RWPE2 (cell line): ENCODE measurements around the gene ERCC4.

Experiments used
- ATAC-seq: fragments of 200-7000 bp; cut with Tn5 transposase; 3 replicates; pipeline ENCODE4 v1.9.1; 2021; ENCODE audit warnings: low read depth
- DNase-seq: peaks from one replicate; pipeline ENCODE4 v3.0.0-alpha.2; 2020; ENCODE audit warnings: low spot score
- H3K27ac ChIP-seq: fragments of 450-650 bp; 2 replicates; pipeline ENCODE4 v1.5.1; 2017; ENCODE audit warnings: mild to moderate bottlenecking; ENCODE audit not compliant: poor library complexity, severe bottlenecking
- H3K27me3 ChIP-seq: fragments of 250-450 bp; sonication (Bioruptor Pico); 2 replicates; pipeline ENCODE4 v1.5.1; 2021; ENCODE audit warnings: mild to moderate bottlenecking, moderate library complexity; ENCODE audit not compliant: insufficient read depth, poor library complexity, severe bottlenecking
- H3K36me3 ChIP-seq: fragments of 250-450 bp; sonication (Bioruptor Pico); 2 replicates; pipeline ENCODE4 v1.5.1; 2020; ENCODE audit warnings: low read depth, mild to moderate bottlenecking, moderate library complexity
- H3K4me1 ChIP-seq: fragments of 250-450 bp; sonication (Bioruptor Pico); 2 replicates; pipeline ENCODE4 v1.5.1; 2021; ENCODE audit warnings: mild to moderate bottlenecking, moderate library complexity; ENCODE audit not compliant: insufficient read depth, poor library complexity, severe bottlenecking
- H3K4me3 ChIP-seq: fragments of 250-450 bp; sonication (Bioruptor Pico); 2 replicates; pipeline ENCODE4 v1.5.1; 2021; ENCODE audit warnings: mild to moderate bottlenecking, moderate library complexity; ENCODE audit not compliant: severe bottlenecking
- H3K9me3 ChIP-seq: fragments of 250-450 bp; sonication (Bioruptor Pico); 2 replicates; pipeline ENCODE4 v1.5.1; 2021; ENCODE audit warnings: mild to moderate bottlenecking, moderate library complexity; ENCODE audit not compliant: severe bottlenecking
- TF ChIP-seq, protein P1 (sequence below): fragments of 450-650 bp; IDR thresholded peaks from one replicate; pipeline ENCODE4 v1.5.1; 2017; ENCODE audit warnings: mild to moderate bottlenecking, moderate library complexity; ENCODE audit not compliant: poor library complexity, severe bottlenecking

ERCC4 gene

DNA sequence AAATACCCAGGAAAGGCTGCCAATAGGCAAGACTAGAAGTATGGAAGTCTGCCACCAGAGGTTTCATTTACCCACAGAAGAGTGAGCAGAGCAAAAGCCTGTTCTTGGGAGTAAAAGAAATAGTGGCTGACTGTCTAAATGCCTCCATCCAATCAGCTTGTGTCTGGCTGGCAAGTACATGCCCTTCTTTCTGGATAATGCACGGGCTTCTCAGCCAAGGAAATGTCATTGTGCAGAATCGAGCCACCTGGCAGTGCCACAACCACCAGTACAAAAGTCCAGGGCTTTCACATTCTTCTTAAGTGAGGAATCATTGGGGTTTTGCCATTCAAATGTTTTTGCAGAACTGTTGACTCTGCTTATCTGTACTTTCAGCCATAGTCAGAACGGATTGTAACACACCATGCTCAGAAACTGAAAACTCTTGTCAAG, 10.1 kb upstream of the ERCC4 start:
- Histone ChIP-seq H3K4me1 (no peaks in the 10 kb centered on the region), H3K27ac (no peak overlapping the region), H3K27me3 (peaks cover 9% of the 10 kb centered on the region), H3K36me3 (no peaks in the 10 kb centered on the region), H3K9me3 (peaks cover 2% of the 10 kb centered on the region), H3K4me3 (no peak overlapping the region)
- DNase-seq (no peak), ATAC-seq (peak; percentile 27; the same call in 1 of the 3 replicates)
- TF ChIP-seq, protein P1, sequence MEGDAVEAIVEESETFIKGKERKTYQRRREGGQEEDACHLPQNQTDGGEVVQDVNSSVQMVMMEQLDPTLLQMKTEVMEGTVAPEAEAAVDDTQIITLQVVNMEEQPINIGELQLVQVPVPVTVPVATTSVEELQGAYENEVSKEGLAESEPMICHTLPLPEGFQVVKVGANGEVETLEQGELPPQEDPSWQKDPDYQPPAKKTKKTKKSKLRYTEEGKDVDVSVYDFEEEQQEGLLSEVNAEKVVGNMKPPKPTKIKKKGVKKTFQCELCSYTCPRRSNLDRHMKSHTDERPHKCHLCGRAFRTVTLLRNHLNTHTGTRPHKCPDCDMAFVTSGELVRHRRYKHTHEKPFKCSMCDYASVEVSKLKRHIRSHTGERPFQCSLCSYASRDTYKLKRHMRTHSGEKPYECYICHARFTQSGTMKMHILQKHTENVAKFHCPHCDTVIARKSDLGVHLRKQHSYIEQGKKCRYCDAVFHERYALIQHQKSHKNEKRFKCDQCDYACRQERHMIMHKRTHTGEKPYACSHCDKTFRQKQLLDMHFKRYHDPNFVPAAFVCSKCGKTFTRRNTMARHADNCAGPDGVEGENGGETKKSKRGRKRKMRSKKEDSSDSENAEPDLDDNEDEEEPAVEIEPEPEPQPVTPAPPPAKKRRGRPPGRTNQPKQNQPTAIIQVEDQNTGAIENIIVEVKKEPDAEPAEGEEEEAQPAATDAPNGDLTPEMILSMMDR = no peak

DNA sequence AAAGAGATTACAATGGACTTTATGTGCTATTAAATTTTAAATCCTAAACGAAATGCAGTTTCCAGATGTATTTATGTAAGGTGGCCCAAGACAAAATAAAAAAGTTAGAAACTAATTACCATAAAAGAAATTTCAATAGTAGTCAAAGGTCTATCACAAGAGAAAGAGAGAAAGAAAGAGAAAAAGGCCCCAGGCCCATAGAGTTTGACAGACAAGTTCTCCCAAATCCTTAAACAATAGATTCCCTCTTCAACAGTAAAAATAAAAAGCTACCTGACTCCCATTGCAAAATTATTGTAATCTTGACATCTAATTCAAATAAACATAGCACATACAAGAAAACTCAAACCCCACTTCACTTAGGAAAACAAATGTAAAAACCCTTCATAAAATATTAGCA, 8.6 kb upstream of the ERCC4 start:
- no peak for ATAC-seq
- H3K27me3 ChIP-seq = peaks cover 9% of the 10 kb centered on the region
- no peak overlapping the region for H3K4me3 ChIP-seq
- no peaks in the 10 kb centered on the region for H3K4me1 ChIP-seq
- DNase-seq = no peak
- H3K36me3 ChIP-seq = no peaks in the 10 kb centered on the region
- peaks cover 2% of the 10 kb centered on the region for H3K9me3 ChIP-seq
- no peak overlapping the region for H3K27ac ChIP-seq
- TF ChIP-seq, protein P1 = no peak

DNA sequence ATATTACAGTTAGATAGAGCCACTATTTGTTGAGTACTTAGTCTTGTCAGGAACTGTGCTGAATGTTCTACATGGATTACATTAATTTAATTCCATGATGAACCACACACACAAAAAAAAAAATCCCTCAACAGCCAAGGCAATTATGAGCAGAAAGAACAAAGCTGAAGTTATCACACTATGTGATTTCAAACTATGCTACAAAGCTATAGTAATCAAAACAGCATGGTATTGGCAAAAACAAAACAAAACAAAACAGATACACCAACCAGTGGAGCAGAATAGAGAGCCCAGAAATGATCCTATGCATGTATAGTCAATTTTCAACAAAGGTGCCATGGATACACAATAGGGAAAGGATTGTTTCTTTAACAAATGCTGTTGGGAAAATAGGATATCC, 8.1 kb upstream of the ERCC4 start:
- no peaks in the 10 kb centered on the region for H3K36me3 ChIP-seq
- H3K27me3 ChIP-seq = peaks cover 9% of the 10 kb centered on the region
- H3K9me3 ChIP-seq = peaks cover 2% of the 10 kb centered on the region
- H3K27ac ChIP-seq = no peak overlapping the region
- TF ChIP-seq, protein P1 = no peak
- DNase-seq (no peak), ATAC-seq (no peak)
- H3K4me1 ChIP-seq = no peaks in the 10 kb centered on the region
- no peak overlapping the region for H3K4me3 ChIP-seq

DNA sequence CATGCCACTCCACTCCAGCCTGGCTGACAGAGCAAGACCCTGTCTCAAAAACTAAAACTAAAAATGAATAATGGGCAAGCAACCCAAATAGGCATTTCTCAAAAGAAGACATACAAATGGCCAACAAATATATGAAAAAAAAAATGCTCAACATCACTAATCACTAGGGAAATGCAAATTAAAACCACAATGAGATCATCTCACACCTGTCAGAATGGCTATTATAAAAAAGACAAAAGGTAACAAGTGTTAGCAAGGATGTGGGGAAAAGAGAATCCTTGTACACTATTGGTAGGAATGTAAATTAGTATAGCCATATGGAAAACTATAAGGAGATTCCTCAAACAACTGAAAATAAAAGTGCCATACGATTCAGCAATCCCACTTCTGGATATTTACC, 7.1 kb upstream of the ERCC4 start:
- ATAC-seq (no peak), DNase-seq (no peak)
- no peaks in the 10 kb centered on the region for H3K4me1 ChIP-seq
- TF ChIP-seq, protein P1 = no peak
- peaks cover 9% of the 10 kb centered on the region for H3K27me3 ChIP-seq
- no peak overlapping the region for H3K27ac ChIP-seq
- H3K4me3 ChIP-seq = no peak overlapping the region
- H3K9me3 ChIP-seq = peaks cover 2% of the 10 kb centered on the region
- no peaks in the 10 kb centered on the region for H3K36me3 ChIP-seq

DNA sequence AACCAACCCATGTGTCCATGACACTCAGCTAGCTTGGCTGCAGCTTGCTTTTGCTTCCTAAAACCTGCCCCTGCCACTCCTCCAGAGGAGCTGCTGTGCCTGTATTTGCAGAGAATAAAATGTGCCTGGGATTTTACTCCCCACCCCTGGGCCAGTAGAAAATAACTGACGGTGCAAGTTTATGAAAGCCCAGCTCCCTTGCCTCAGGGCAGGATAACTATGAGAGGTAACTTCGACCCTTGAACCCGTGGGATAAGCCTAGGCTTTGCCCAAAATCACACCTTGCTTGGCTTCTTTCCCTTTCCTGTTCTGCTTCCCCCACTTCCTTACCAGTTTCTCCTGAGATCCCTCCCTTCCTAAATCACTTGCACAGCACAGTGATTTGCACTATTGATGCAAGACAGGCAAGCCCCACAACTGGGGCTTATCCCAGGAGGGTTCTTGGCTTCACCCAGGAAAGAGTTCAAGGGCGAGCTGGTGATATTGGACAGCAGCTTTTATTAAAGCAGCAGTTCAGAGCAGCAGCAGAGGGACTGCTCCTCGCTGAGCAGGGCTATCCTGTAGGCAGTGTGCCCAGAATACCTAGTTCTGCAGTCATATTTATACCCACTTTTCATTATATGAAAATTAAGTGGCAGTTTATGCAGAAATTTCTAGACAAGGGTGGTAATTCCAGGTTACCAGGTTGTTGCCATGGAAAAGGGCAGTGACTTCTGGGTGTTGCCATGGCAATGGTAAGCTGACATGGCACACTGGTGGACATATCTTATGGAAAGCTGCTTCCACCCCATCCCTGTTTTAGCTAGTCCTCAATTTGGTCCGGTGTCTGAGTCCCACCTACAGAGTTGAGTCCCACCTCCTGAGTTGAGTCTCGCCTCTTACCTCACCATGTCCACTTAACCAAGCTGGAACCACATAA, 6.3 kb upstream of the ERCC4 start:
- H3K9me3 ChIP-seq = peaks cover 2% of the 10 kb centered on the region
- no peak overlapping the region for H3K4me3 ChIP-seq
- DNase-seq = no peak
- H3K27ac ChIP-seq = no peak overlapping the region
- ATAC-seq = no peak
- H3K36me3 ChIP-seq = no peaks in the 10 kb centered on the region
- H3K4me1 ChIP-seq = no peaks in the 10 kb centered on the region
- H3K27me3 ChIP-seq = peaks cover 8% of the 10 kb centered on the region
- TF ChIP-seq, protein P1 = no peak
